HG03378 (cell line): ENCODE measurements around the gene CIROP.

Source experiments
- ATAC-seq: cut with Tn5 transposase; IDR thresholded peaks from one replicate; pipeline ENCODE4 v1.9.1; 2021; ENCODE audit warnings: mild to moderate bottlenecking, moderate library complexity; ENCODE audit not compliant: unreplicated experiment

The CIROP gene, protein sequence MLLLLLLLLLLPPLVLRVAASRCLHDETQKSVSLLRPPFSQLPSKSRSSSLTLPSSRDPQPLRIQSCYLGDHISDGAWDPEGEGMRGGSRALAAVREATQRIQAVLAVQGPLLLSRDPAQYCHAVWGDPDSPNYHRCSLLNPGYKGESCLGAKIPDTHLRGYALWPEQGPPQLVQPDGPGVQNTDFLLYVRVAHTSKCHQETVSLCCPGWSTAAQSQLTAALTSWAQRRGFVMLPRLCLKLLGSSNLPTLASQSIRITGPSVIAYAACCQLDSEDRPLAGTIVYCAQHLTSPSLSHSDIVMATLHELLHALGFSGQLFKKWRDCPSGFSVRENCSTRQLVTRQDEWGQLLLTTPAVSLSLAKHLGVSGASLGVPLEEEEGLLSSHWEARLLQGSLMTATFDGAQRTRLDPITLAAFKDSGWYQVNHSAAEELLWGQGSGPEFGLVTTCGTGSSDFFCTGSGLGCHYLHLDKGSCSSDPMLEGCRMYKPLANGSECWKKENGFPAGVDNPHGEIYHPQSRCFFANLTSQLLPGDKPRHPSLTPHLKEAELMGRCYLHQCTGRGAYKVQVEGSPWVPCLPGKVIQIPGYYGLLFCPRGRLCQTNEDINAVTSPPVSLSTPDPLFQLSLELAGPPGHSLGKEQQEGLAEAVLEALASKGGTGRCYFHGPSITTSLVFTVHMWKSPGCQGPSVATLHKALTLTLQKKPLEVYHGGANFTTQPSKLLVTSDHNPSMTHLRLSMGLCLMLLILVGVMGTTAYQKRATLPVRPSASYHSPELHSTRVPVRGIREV

DNA sequence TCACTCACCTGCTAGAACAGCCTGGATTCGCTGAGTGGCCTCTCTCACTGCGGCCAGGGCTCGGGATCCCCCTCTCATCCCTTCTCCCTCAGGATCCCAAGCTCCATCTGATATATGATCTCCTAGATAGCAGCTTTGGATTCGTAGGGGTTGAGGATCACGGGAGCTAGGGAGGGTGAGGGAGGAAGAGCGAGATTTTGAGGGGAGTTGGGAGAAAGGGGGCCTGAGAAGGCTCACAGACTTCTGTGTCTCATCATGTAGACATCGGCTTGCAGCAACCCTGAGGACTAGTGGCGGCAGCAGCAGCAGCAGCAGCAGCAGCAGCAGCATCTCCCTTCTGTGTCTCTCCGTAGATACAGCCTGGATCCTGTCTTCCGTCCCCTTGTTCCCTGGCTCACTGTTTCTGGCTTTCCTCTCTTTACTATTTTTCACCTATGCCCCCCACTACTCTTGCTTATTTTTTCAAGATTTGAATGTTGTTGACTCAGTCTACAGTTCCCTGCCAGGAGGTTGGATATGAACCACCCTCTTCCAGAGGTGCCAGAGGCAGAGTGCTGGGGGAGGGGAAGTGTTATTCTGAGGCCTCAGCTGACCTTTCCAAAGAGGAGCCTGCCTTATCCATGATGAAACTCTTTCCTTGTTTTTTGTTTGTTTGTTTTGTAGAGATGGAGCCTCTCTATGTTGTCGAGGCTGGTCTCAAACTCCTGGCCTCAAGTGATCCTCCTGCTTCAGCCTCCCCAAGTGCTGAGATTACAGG, at the start of gene CIROP:
TSS of gene CIROP (minus strand) at position 399 of the 757 bp plus-strand sequence. CDS start at position 330, 69 bp downstream.
- no peak for ATAC-seq

DNA sequence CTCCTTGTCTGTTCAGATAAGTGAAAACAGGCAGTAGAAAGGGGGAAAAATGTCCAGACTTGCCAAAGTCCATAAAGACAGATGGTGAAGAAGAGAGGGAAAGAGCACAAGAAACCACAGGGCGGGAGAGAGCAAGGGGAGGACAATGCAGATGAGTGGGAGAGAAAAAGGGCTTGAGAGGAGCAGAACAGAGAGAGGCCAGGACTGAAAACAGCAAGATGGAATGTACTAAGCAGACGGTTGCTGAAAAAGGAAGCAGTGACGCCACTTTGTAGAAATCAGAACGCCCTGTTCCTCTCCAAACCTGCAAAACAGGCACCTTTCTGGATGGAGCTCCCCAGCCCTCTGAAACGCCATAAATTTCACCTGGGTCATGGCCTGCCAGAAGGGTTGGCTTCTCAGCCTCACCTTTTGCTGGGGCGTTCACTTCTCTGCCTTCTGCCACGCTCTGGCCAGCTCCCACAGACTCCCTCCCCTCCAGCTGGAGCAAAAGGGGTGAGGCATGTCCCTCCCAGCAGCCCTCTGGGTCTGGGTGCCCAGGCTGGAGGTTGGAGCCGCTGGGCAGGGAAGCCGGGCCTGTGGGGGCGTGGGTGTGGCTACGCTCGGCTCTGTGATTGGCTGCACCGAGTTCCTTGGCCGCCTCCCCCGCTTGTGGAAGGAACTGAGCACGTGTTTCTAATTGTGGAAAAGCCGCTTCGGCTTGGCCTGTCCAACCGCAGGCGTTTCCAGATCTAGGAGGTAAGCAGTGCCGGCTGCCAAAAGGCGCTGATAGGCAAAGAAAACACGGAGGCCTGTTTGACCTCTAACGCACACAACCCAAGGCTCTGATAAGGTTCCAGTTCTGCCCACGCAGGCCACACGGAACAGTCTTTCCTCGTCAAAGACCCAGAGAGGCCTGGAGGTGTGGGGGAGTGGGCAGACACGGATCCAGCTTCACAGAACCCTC, 49.3 kb upstream of the CIROP start:
- no peak for ATAC-seq

DNA sequence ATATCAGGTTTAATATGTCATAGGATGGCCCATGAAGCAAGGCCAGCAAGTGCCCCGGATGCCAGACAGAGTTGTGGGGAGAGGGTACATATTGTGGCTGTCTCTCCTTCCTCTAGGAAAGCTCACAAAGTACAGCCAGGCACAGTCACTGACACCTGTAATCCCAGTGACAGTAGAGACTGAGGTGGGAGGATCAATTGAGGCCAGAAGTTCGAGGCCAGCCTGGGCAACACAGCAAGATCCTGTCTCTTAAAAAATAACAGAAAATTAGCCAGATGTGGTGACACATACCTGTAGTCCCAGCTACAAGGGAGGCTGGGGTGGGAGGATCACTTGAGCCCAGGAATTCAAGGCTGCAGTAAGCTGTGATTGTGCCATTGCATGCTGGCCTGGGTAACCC, 46.6 kb upstream of the CIROP start:
- no peak for ATAC-seq

- ATAC-seq = no peak
Observed at GRCh38 chr14:23149745-23150144, 45.0 kb upstream of the CIROP start.

DNA sequence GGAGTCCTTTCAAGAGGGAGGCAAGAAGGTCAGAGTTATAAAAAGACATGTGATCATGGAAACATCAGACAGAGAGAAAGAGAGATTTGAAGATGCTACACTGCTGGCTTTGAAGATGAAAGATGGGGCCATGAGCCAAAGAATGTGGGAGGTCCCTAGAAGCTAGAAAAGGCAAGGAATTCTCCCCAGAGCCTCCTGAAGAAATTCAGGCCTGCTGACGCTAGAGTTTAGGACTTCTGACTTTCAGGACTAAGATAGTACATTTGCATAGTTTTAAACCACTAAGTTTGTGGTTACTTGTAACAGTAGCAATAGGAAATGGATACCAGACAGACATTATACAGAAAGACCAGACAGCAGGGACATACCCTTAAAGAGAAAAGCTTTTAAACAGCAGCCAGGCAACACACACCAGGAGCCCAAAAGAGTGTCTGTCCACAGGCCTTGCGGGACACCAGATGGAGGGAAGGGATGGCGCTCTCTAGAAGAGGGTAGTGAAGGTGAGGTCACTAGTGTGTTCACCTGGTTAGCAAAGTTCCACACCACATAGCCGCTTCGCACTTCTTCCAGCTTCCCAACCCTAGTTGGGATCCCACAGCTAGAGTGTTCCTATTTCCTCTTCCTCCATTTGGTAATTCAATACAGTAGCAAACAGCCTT, 43.9 kb upstream of the CIROP start:
- no peak for ATAC-seq

DNA sequence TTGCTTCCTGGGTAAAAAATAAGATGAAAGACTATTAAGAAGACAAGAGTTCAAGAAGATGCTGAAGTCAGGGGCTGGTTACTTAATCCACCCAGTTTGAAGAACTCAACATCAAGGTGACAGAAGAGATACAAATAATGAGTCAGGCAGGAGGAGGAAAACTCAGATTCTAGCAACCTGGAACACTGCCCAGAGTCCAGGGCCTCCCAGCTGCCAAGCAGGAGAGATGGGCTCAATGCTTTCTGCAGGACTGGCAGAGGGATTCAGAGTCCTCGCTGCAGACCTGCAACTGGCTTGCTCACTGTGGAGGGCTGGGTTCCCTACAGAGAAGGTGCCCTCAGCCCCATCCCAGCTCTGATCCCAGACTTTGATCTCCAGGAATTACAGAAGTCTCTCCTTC, 42.9 kb upstream of the CIROP start:
- ATAC-seq = no peak

DNA sequence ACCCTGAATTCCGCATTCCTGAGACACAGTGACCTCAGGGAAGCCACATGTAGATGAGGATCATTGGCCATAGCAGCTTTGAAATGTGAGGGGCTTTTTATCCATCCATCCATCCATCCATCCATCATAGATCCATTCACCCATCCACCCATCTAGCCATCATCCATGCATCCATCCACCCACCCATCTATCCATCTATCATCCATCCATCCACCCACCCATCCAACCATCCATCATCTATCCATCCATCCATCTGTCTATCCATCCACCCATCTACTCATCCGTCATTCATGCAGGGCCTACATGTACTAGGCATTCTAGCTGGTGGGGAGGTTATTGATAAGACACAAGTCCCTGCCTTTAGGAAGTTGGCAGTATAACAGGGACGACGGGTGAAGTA, 42.2 kb upstream of the CIROP start:
- no peak for ATAC-seq

DNA sequence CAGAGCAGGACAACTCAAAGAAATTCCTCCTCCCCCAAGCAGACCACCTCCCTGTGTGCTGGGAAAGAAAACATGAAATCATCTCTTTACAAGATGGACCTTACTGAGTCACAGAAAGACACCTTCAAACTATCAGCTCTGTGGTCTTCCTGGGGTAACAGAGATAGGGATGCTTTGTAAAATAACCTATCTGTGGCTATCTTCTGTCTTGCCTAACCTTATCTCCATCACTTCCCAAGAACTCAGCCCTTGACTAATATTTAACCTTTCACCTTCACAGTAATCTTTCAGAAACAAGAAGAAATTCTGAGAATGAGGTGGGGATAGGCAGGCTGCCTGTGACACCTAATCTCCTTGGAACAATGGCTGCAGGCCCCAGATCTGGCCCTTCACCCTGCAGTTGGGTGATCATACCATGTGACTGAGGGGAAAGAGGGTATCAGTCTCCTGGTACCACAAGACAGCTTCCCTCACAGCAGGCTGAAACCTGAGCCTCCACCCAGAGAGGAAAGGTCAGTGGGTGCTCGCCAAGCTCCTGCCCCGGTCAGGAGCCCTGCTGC, 41.6 kb upstream of the CIROP start:
- ATAC-seq = no peak

DNA sequence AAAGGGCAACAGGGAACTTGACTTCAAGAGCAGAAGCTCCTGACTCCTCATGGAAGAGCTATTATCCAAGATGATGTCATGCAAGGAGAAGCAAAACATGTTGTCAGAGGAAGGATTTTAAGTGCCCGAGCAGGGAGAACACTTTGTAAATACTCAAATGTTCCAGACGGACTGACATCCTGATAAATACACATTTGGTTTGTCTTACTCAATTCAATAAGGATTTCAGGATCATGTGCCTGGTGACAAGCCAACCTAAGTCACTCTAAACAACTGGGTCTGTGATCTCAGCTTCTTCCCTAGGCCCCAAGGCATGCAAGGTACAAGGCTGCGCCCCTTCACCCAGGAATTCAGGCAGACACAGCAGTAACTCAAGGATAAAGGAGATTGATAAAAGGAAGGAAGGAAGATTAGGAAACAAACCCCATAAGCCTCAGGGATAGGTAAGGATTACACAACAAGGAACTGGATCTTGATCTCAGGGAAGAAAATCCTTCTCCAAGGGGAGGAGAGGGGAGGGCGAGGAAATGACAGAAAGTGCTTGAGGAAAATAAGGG, 41.1 kb upstream of the CIROP start:
- no peak for ATAC-seq

GRCh38 chr14:23143911-23144310, 39.1 kb upstream of the CIROP start:
- ATAC-seq = no peak

GRCh38 chr14:23142826-23143225, 38.0 kb upstream of the CIROP start:
- no peak for ATAC-seq

DNA sequence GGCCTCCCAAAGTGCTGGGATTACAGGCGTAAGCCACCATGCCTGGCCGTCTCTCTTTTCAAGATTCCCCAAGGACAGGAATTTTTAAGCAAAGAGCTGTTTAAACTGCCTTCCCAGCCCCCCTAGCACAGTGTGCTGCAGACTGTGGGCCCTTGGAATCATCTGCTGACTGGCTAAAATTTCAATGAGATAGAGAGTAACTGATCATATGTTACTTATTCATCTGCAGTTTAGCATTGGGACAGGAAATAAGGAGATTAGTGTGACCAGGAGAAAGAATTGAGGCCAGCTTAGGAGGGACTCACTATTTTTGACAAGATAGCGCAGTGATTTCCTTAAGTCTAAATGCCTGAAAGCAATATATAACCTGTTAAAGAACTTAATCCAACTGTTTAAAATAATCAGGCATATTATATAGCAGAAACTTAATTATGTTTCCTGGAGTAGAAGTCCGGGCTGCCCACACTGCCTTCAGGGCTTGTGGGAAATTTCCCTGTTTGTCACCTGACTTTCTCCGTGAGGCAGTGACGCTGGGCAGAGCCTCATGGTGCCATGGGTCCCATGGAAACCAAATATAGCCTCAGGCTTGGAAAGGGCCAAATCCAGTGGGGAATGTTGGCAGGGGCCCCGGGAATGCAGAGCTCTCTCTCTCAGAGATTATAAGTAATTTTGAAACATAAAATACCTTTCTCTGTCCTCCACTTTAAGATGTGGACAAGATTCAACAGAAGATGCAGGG, 37.1 kb upstream of the CIROP start:
- no peak for ATAC-seq

GRCh38 chr14:23140371-23140770, 35.6 kb upstream of the CIROP start:
- ATAC-seq = no peak

GRCh38 chr14:23139874-23140273, 35.1 kb upstream of the CIROP start:
- no peak for ATAC-seq

DNA sequence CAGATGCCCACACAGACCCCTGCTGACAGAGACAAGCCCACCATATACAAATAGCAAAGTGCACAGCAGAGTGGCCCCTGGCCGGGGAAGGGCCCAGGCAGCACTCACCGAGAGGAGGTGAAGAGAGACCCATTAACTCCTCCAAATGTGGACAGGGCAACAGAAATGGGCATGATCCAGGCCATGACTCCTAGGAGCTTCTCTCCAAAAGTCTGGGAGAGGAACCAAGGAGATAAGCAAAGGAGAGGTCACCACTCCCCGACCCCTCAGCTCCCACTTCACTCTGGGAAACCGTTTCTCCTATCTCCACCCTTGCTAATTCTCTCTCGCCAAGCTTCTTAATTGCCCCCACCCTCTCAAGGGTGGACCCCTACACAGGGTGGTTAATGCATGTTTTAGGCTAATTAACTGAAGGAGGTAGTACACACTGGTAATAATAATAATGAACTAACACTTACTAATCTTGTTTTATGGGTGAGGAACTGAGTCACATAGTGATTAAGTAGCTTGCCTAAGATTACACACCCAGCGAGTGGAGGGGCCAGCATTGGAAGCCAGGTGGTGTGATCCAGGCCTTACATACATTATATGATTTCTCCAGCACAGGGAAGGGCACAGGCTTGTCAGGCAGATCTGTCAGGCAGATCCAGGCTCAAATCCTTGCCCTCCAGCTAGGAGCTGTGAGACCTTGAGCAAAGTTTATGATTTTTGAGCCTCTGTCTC, 33.2 kb upstream of the CIROP start:
- no peak for ATAC-seq

DNA sequence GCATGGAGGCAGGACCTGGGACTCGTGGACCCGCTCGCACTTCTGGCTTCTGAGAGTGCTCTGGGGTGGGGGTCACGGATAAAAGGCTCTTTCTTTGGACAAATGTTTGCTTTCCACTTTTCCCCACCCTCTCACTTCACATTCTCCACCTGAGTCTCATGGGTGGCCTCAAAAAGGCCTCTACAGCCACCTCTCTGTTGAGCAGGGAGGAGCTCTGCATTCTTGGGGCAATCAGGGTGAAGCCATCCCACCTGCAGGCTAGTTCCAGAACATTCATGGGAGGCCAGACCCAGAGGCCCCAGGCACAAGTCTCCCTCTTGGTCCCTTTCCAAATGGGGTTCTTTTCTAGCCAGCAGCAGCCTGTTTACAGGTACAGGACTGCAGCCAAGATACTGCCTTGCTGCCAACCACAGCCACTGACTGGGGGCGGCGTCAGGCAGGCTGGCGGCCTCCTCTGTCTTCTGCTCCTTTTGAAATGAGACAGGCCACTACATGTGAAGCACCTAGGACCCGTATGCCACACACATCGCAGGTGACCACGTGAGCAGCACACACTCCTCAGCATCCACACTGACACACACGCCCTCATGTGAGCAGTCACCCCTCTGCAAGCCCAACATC, 32.5 kb upstream of the CIROP start:
- no peak for ATAC-seq

DNA sequence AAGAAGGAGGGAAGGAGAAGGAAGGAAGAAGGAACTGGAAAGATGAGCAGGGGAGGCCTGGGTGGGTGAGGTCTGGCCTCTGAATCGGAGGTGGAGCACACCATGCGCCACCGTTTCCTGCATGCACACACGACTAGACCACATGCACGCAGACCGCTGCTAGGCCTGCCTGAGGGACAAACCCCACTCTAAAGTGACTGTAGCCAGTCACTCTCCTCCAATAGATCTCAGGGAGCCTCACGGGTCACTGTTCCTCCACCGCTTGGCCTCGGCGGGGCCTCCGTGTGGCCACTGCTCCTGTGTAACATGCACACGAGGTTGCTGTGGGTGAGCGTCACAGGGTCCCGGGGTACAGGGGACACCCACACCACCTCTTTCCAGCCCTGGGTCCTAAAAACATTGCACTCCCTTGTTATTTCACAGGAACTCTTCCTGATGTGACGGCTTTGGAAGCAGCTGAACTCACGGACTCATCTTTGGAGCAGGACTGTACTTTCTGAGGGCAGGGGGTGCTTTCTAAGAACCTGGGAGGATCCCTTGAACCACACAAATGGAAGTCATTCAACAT, 31.9 kb upstream of the CIROP start:
- ATAC-seq = no peak
